H1 (cell line): Measurements from ENCODE around the gene CMTR2. TPM values are rescaled to one million over a fixed set of nuclear protein-coding genes. Genes with fewer than 3 reads are reported as not detected.

Experiments
- CTCF ChIA-PET: fragments of 300-600 bp; sonication (Branson Sonifier 250); formaldehyde crosslinking; loops from one replicate; lab custom pipeline; 2021; ENCODE audit not compliant: partially characterized antibody; lab: Charles Lee
- POLR2A ChIA-PET: fragments of 300-600 bp; sonication (Branson Sonifier 250); formaldehyde crosslinking; loops from one replicate; lab custom pipeline; 2021; ENCODE audit warnings: inconsistent platforms; ENCODE audit not compliant: partially characterized antibody; lab: Charles Lee
- DNase-seq, 2 experiments: peaks; one replicate each; pipeline versions ENCODE4 v3.0.0 to v3.0.0-alpha.2; 2010 to 2022; ENCODE audit warnings: low spot score in 2 of 2, low read depth in 1 of 2, mixed read lengths in 1 of 2
- FAIRE-seq: peaks from 2 replicates; lab custom pipeline; 2011; peaks lifted over from hg19 to GRCh38; lab: Jason Lieb, UNC
- H2AFZ ChIP-seq: 2 replicates; pipeline ENCODE4 v1.8.1; 2012; ENCODE audit warnings: low read length, inconsistent platforms
- H2AK5ac ChIP-seq: 2 replicates; pipeline ENCODE4 v1.6.1; 2013; ENCODE audit warnings: low read depth, low read length
- H2BK120ac ChIP-seq: replicated peaks from 2 replicates; pipeline ENCODE3; 2013; ENCODE audit warnings: low read depth, low read length, inconsistent platforms
- H2BK12ac ChIP-seq: 2 replicates; pipeline ENCODE4 v1.6.1; 2013; ENCODE audit warnings: low read depth, low read length
- H2BK15ac ChIP-seq: 2 replicates; pipeline ENCODE4 v1.6.1; 2013; ENCODE audit warnings: low read length
- H2BK20ac ChIP-seq: 2 replicates; pipeline ENCODE4 v1.6.1; 2013; ENCODE audit warnings: low read length
- H2BK5ac ChIP-seq: 2 replicates; pipeline ENCODE4 v1.6.1; 2013; ENCODE audit warnings: low read depth, low read length
- H3K14ac ChIP-seq: 2 replicates; pipeline ENCODE4 v1.6.1; 2013; ENCODE audit warnings: inconsistent platforms; ENCODE audit not compliant: insufficient read length
- H3K18ac ChIP-seq: 2 replicates; pipeline ENCODE4 v1.6.1; 2013; ENCODE audit warnings: low read length; ENCODE audit errors: extremely low read depth
- H3K23ac ChIP-seq: 2 replicates; pipeline ENCODE4 v1.6.1; 2013; ENCODE audit warnings: inconsistent platforms; ENCODE audit not compliant: insufficient read length
- H3K23me2 ChIP-seq: 2 replicates; pipeline ENCODE4 v1.6.1; 2013; ENCODE audit warnings: low read depth, low read length
- H3K27ac ChIP-seq: 2 replicates; pipeline ENCODE4 v1.6.1; 2011; ENCODE audit warnings: low read depth, low read length, inconsistent platforms
- H3K27me3 ChIP-seq, 4 experiments: replicated peaks in 1 of 4; 1 replicate in 1 of 4; 2 replicates in 3 of 4; pipeline versions ENCODE4 v1.6.1 to v1.8.1; 2011 to 2013; ENCODE audit warnings: low read length in 3 of 4, mild to moderate bottlenecking in 3 of 4, inconsistent platforms in 2 of 4, mixed read lengths in 2 of 4, moderate library complexity in 1 of 4; ENCODE audit not compliant: control insufficient read depth in 3 of 4, insufficient read depth in 3 of 4; ENCODE audit errors: extremely low read depth in 1 of 4
- H3K36me3 ChIP-seq, 4 experiments: 2 replicates each; pipeline versions ENCODE4 v1.6.1 to v1.8.1; 2011 to 2013; ENCODE audit warnings: mild to moderate bottlenecking in 4 of 4, low read length in 3 of 4, moderate library complexity in 2 of 4, control low read depth in 1 of 4, inconsistent platforms in 1 of 4; ENCODE audit not compliant: insufficient read depth in 4 of 4, control insufficient read depth in 2 of 4
- H3K4ac ChIP-seq: replicated peaks from 2 replicates; pipeline ENCODE3; 2013; ENCODE audit warnings: low read length, low read depth, mixed read lengths, inconsistent platforms; ENCODE audit not compliant: insufficient read length
- H3K4me1 ChIP-seq, 4 experiments: replicated peaks in 1 of 4; 1 replicate in 1 of 4; 2 replicates in 3 of 4; pipeline versions ENCODE4 v1.6.1 to v1.8.1; 2011 to 2013; ENCODE audit warnings: low read length in 3 of 4, inconsistent platforms in 2 of 4, mixed read lengths in 1 of 4; ENCODE audit not compliant: insufficient read depth in 4 of 4, control insufficient read depth in 3 of 4
- H3K4me2 ChIP-seq, 2 experiments: 2 replicates each; pipeline versions ENCODE4 v1.6.1 to v1.8.1; 2011 to 2013; ENCODE audit warnings: low read depth in 2 of 2, low read length in 2 of 2, control low read depth in 1 of 2, inconsistent platforms in 1 of 2, mild to moderate bottlenecking in 1 of 2; ENCODE audit not compliant: insufficient read depth in 1 of 2
- H3K4me3 ChIP-seq, 4 experiments: fragments of 200-600, 300-600 bp in 1 of 4; sonication (generic), shearing (Covaris generic), sonication (Bioruptor Twin) in 1 of 4; 2 replicates each; pipeline versions ENCODE4 v1.5.1 to v1.8.1; 2011 to 2016; ENCODE audit warnings: low read length in 4 of 4, low read depth in 3 of 4, control low read depth in 2 of 4, inconsistent platforms in 2 of 4, mild to moderate bottlenecking in 2 of 4, mixed read lengths in 1 of 4, moderate library complexity in 1 of 4; ENCODE audit not compliant: insufficient read depth in 2 of 4; ENCODE audit errors: extremely low read depth in 1 of 4
- H3K56ac ChIP-seq: replicated peaks from 2 replicates; pipeline ENCODE3; 2013; ENCODE audit warnings: low read depth, mild to moderate bottlenecking, mixed read lengths, low read length, inconsistent platforms; ENCODE audit not compliant: insufficient read length
- H3K79me1 ChIP-seq: 2 replicates; pipeline ENCODE4 v1.6.1; 2013; ENCODE audit warnings: low read depth, low read length, control low read depth
- H3K79me2 ChIP-seq, 2 experiments: 2 replicates each; pipeline versions ENCODE4 v1.6.1 to v1.8.1; 2012 to 2013; ENCODE audit warnings: low read length in 2 of 2, mild to moderate bottlenecking in 2 of 2, inconsistent platforms in 1 of 2; ENCODE audit not compliant: insufficient read depth in 2 of 2, control insufficient read depth in 1 of 2
- H3K9ac ChIP-seq, 4 experiments: replicated peaks in 1 of 4; 1 replicate in 1 of 4; 2 replicates in 3 of 4; pipeline versions ENCODE4 v1.6.1 to v1.8.1; 2011 to 2013; ENCODE audit warnings: low read depth in 3 of 4, low read length in 3 of 4, control low read depth in 2 of 4, mild to moderate bottlenecking in 2 of 4, moderate library complexity in 2 of 4, inconsistent platforms in 1 of 4; ENCODE audit errors: extremely low read depth in 1 of 4
- H3K9me3 ChIP-seq, 2 experiments: 2 replicates each; pipeline versions ENCODE4 v1.6.1 to v1.8.1; 2012 to 2013; ENCODE audit warnings: mild to moderate bottlenecking in 2 of 2, moderate library complexity in 2 of 2, control low read depth in 1 of 2, inconsistent platforms in 1 of 2, low read depth in 1 of 2, low read length in 1 of 2, mixed read lengths in 1 of 2; ENCODE audit not compliant: insufficient read depth in 2 of 2
- H4K20me1 ChIP-seq, 2 experiments: replicated peaks in 1 of 2; 2 replicates each; pipeline versions ENCODE3 to v1.8.1; 2011 to 2013; ENCODE audit warnings: inconsistent platforms in 2 of 2, low read length in 2 of 2, mild to moderate bottlenecking in 1 of 2; ENCODE audit not compliant: insufficient read depth in 2 of 2, control insufficient read depth in 1 of 2
- H4K5ac ChIP-seq: 2 replicates; pipeline ENCODE4 v1.6.1; 2013; ENCODE audit warnings: low read length, low read depth, mixed read lengths, inconsistent platforms; ENCODE audit not compliant: insufficient read length
- H4K8ac ChIP-seq: 2 replicates; pipeline ENCODE4 v1.8.0; 2013; ENCODE audit warnings: mild to moderate bottlenecking, moderate library complexity, low read length, inconsistent platforms; ENCODE audit not compliant: insufficient read depth; ENCODE audit errors: extremely low read depth
- H4K91ac ChIP-seq: replicated peaks from 2 replicates; pipeline ENCODE3; 2013; ENCODE audit warnings: low read length, mixed read lengths, inconsistent platforms; ENCODE audit not compliant: insufficient read length
- CHD1 ChIP-seq: IDR thresholded peaks from 2 replicates; pipeline ENCODE4 v1.6.1; 2012; ENCODE audit warnings: low read depth, low read length, improper control_type of control experiment
- GTF2F1 ChIP-seq: IDR thresholded peaks from 2 replicates; pipeline ENCODE4 v1.6.1; 2012; ENCODE audit warnings: low read depth, low read length, improper control_type of control experiment, borderline replicate concordance
- HDAC6 ChIP-seq: IDR thresholded peaks from one replicate; pipeline ENCODE4 v1.7.1; 2012; ENCODE audit warnings: low read depth, mild to moderate bottlenecking, inconsistent platforms, low read length, moderate library complexity
- JUND ChIP-seq: IDR thresholded peaks from 2 replicates; pipeline ENCODE4 v1.6.1; 2011; ENCODE audit warnings: mild to moderate bottlenecking, improper control_type of control experiment, low read length
- SRF ChIP-seq: IDR thresholded peaks from 2 replicates; pipeline ENCODE4 v1.6.1; 2011; ENCODE audit warnings: mild to moderate bottlenecking, low read depth, low read length, moderate library complexity
- WGBS, 2 experiments: shearing (Covaris generic) in 1 of 2; methylation state at CpG; one replicate each; pipeline versions ENCODE4 v1.1.6 to v1.1.7; 2013 to 2015; ENCODE audit warnings: low lambda C conversion rate in 2 of 2, mixed read lengths in 2 of 2, inconsistent platforms in 1 of 2, low coverage in 1 of 2, missing lambda C conversion rate in 1 of 2; ENCODE audit not compliant: insufficient replicate concordance in 2 of 2, insufficient coverage in 1 of 2, insufficient read length in 1 of 2; ENCODE audit errors: extremely low coverage in 1 of 2, missing lambda C conversion rate in 1 of 2; 5-methylcytosine and 5-hydroxymethylcytosine counted together
- polyA plus RNA-seq, 7 experiments: library from polyadenylated mRNA; depleted of rRNA in 3 of 7; stranded (reverse) in 5 of 7; unstranded in 2 of 7; fragments of >200 nt in 5 of 7; fragments of 200-250 nt in 2 of 7; gene quantifications; 1 replicate in 5 of 7; 2 replicates in 1 of 7; 4 replicates in 1 of 7; pipeline versions ENCODE4 v1.2.1 to v1.2.3, GENCODE V29; 2011 to 2013; ENCODE audit warnings: missing spikeins in 2 of 7, mixed read lengths in 2 of 7
- total RNA-seq: library from RNA; stranded (reverse); fragmentation: NEBNext Ultra II Directional; extraction: Animal tissue kit (Norgen Biotek cat#: 25700); gene quantifications from 2 replicates; pipeline ENCODE4 v1.2.1, GENCODE V29; 2021

Gene CMTR2
- total and polyA plus RNA-seq, 2 of the 8 experiments (the other 6 are each of a cell fraction or from before 2014, with no cell fraction given): 8.5 to 12.8 TPM

GRCh38 chr16:71263582-71263981 is 25.6 kb downstream of the CMTR2 start:
- no peak overlapping the region for H3K4me2 ChIP-seq
- H3K36me3 ChIP-seq: no peaks in the 10 kb centered on the region
- H2BK15ac ChIP-seq: no peak overlapping the region
- H3K79me1 ChIP-seq: no peaks in the 10 kb centered on the region
- POLR2A ChIA-PET: no interaction called here
- H4K20me1 ChIP-seq: no peaks in the 10 kb centered on the region
- H2BK20ac ChIP-seq: no peak overlapping the region
- no peak overlapping the region for H3K27ac ChIP-seq
- H4K8ac ChIP-seq: no peak overlapping the region
- no peaks in the 10 kb centered on the region for H3K4me1 ChIP-seq
- no peak overlapping the region for H4K91ac ChIP-seq
- TF ChIP-seq SRF (peak; percentile 51; the same call in 1 of the 2 replicates), GTF2F1 (no peak), JUND (no peak), CHD1 (no peak), HDAC6 (no peak)
- H3K4ac ChIP-seq: no peak overlapping the region
- no peaks in the 10 kb centered on the region for H3K79me2 ChIP-seq
- H4K5ac ChIP-seq: no peak overlapping the region
- no peak overlapping the region for H2BK12ac ChIP-seq
- FAIRE-seq: no peak
- CTCF ChIA-PET: interaction anchor here (1.3 kb wide), 1 partner anchor 14 kb away, joined by 4 read pairs; no protein-coding TSS in a partner anchor
- H3K27me3 ChIP-seq: no peaks in the 10 kb centered on the region; a peak in 1 of 7 replicates
- H3K4me3 ChIP-seq: no peak overlapping the region
- no peak for DNase-seq
- no peaks in the 10 kb centered on the region for H3K23me2 ChIP-seq
- H3K18ac ChIP-seq: no peak overlapping the region
- no peak overlapping the region for H2BK120ac ChIP-seq
- H3K9me3 ChIP-seq: 0 out of 4 replicates have a peak, but pooled peaks cover 0 to 2% of the 10 kb centered on the region in 2 experiments
- H3K14ac ChIP-seq: no peak overlapping the region
- WGBS, 2 experiments: 84% methylated on average over 3 of the region's 3 CpGs; no CpG with 5 or more reads in 1 of the 2 experiments
- H2AK5ac ChIP-seq: no peak overlapping the region
- H2AFZ ChIP-seq: no peak overlapping the region
- H2BK5ac ChIP-seq: no peak overlapping the region
- no peak overlapping the region for H3K9ac ChIP-seq
- H3K23ac ChIP-seq: no peak overlapping the region
- H3K56ac ChIP-seq: no peak overlapping the region
